GM23338 (cell line): ENCODE data around the gene TMEM45A. TPM values are rescaled to one million over a fixed set of nuclear protein-coding genes. Genes with fewer than 3 reads are reported as not detected.
A peak's percentile ranks its signal among the peaks of the same experiment; 100 is the strongest.

Source experiments
- ATAC-seq: fragments of 200-7000 bp; cut with Tn5 transposase; 3 replicates; pipeline ENCODE4 v1.9.1; 2020
- DNase-seq: peaks from one replicate; pipeline ENCODE4 v3.0.0-alpha.2; 2015; ENCODE audit warnings: low spot score
- H2AFZ ChIP-seq: fragments of 200-600 bp; sonication (generic); 2 replicates; pipeline ENCODE4 v1.8.0; 2016; ENCODE audit warnings: antibody characterized with exemption, mild to moderate bottlenecking, moderate library complexity
- H3F3A ChIP-seq: fragments of 200-600 bp; sonication (generic); replicated peaks from 2 replicates; pipeline ENCODE4 v1.8.0; 2017; ENCODE audit warnings: antibody characterized with exemption, mixed run types, low read depth
- H3K27ac ChIP-seq: fragments of 200-600 bp; sonication (generic); 2 replicates; pipeline ENCODE4 v1.6.1; 2016; ENCODE audit warnings: low read depth
- H3K27me3 ChIP-seq: fragments of 200-600 bp; sonication (generic); 2 replicates; pipeline ENCODE4 v1.8.0; 2016; ENCODE audit warnings: mild to moderate bottlenecking, mixed run types, moderate library complexity; ENCODE audit not compliant: insufficient read depth
- H3K36me3 ChIP-seq: fragments of 200-600 bp; sonication (generic); 2 replicates; pipeline ENCODE4 v1.8.0; 2016; ENCODE audit warnings: mild to moderate bottlenecking; ENCODE audit not compliant: insufficient read depth
- H3K4me1 ChIP-seq: fragments of 200-600 bp; sonication (generic); 2 replicates; pipeline ENCODE4 v1.8.0; 2016; ENCODE audit warnings: mild to moderate bottlenecking, moderate library complexity; ENCODE audit not compliant: insufficient read depth
- H3K4me2 ChIP-seq: fragments of 200-600 bp; sonication (generic); 2 replicates; pipeline ENCODE4 v1.7.1; 2017; ENCODE audit warnings: mixed run types
- H3K4me3 ChIP-seq: fragments of 200-600 bp; sonication (generic); 2 replicates; pipeline ENCODE4 v1.6.1; 2016; ENCODE audit warnings: mixed run types
- H3K79me2 ChIP-seq: fragments of 200-600 bp; sonication (generic); replicated peaks from 2 replicates; pipeline ENCODE4 v1.8.0; 2017; ENCODE audit warnings: mild to moderate bottlenecking; ENCODE audit not compliant: insufficient read depth
- H3K9me2 ChIP-seq: fragments of 200-600 bp; sonication (generic); 2 replicates; pipeline ENCODE4 v1.8.0; 2017; ENCODE audit not compliant: insufficient read depth
- H4K20me1 ChIP-seq: fragments of 200-600 bp; sonication (generic); replicated peaks from 2 replicates; pipeline ENCODE4 v1.8.0; 2017; ENCODE audit warnings: mild to moderate bottlenecking; ENCODE audit not compliant: insufficient read depth
- H3K27ac Mint-ChIP-seq: 2 replicates; pipeline ENCODE4 v1.8.0; 2020; ENCODE audit warnings: inconsistent platforms, mild to moderate bottlenecking, moderate library complexity, mixed read lengths
- H3K27me3 Mint-ChIP-seq: 3 replicates; pipeline ENCODE4 v1.8.0; 2022; ENCODE audit warnings: low read depth, mild to moderate bottlenecking, moderate library complexity, mixed read lengths, inconsistent platforms; ENCODE audit not compliant: insufficient read depth, poor library complexity
- H3K36me3 Mint-ChIP-seq: 3 replicates; pipeline ENCODE4 v1.8.0; 2021; ENCODE audit warnings: low read depth, mild to moderate bottlenecking, inconsistent platforms, moderate library complexity, mixed read lengths
- H3K4me1 Mint-ChIP-seq: 3 replicates; pipeline ENCODE4 v1.8.0; 2020; ENCODE audit warnings: mild to moderate bottlenecking, inconsistent platforms, mixed read lengths
- H3K4me3 Mint-ChIP-seq: 3 replicates; pipeline ENCODE4 v1.8.0; 2021; ENCODE audit warnings: moderate library complexity, mild to moderate bottlenecking, inconsistent platforms, mixed read lengths
- H3K9me3 Mint-ChIP-seq: 3 replicates; pipeline ENCODE4 v1.8.0; 2020; ENCODE audit warnings: moderate library complexity, mild to moderate bottlenecking, inconsistent platforms, mixed read lengths
- ETS1 ChIP-seq: IDR thresholded peaks from 2 replicates; pipeline ENCODE4 v1.6.1; 2016; ENCODE audit warnings: antibody characterized with exemption
- EZH2 ChIP-seq: fragments of 200-600 bp; sonication (generic); IDR thresholded peaks from one replicate; pipeline ENCODE4 v1.8.0; 2017; ENCODE audit warnings: antibody characterized with exemption, mild to moderate bottlenecking, low read depth; ENCODE audit not compliant: unreplicated experiment
- EZH2phosphoT487 ChIP-seq: fragments of 200-600 bp; sonication (generic); IDR thresholded peaks from one replicate; pipeline ENCODE4 v1.8.1; 2018; ENCODE audit warnings: antibody characterized with exemption; ENCODE audit not compliant: unreplicated experiment
- ZNF462 ChIP-seq: fragments of 250-450 bp; sonication (Bioruptor Pico); IDR thresholded peaks from 2 replicates; pipeline ENCODE4 v1.5.0; 2020; ENCODE audit warnings: mild to moderate bottlenecking, moderate library complexity
- polyA plus RNA-seq: library from polyadenylated mRNA; unstranded; fragments of >200 nt; fragmentation: Nextera tagmentation; extraction: Ambion mirVana; gene quantifications from 2 replicates; pipeline ENCODE4 v1.2.1, GENCODE V29; 2016
- total RNA-seq: library from RNA; depleted of rRNA; stranded (reverse); fragments of >200 nt; shearing (Covaris generic); gene quantifications from 2 replicates; pipeline ENCODE4 v1.2.3, GENCODE V29; 2014

Gene TMEM45A
- total and polyA plus RNA-seq, 2 experiments from 2014 or later: 6.5 to 12.7 TPM

GRCh38 chr3:100448079-100448478 is 44.3 kb upstream of the TMEM45A start (continued):
- no peak for TF ChIP-seq ZNF462 (CRISPR knock-in tag)

GRCh38 chr3:100449214-100449613 is 43.2 kb upstream of the TMEM45A start:
- Histone ChIP-seq H3K4me2 (0 out of 2 replicates have a peak overlapping the region, but pooled peaks have one; percentile 4), H3K27ac (no peak overlapping the region), H3K4me3 (no peak overlapping the region), H3K4me1 (peaks cover 4% of the 10 kb centered on the region; the same call in 1 of the 2 replicates), H3K27me3 (no peaks in the 10 kb centered on the region), H3K36me3 (peaks cover 18% of the 10 kb centered on the region; the same call in 1 of the 2 replicates), H3F3A (no peaks in the 10 kb centered on the region), H3K9me2 (no peaks in the 10 kb centered on the region), H2AFZ (no peak overlapping the region), H3K79me2 (no peaks in the 10 kb centered on the region), H4K20me1 (no peaks in the 10 kb centered on the region)
- H3K4me1 Mint-ChIP-seq: peaks cover 11% of the 10 kb centered on the region; the same call in 2 of the 3 replicates
- no peak overlapping the region for H3K4me3 Mint-ChIP-seq
- DNase-seq (no peak), ATAC-seq (no peak)
- no peak overlapping the region for H3K27ac Mint-ChIP-seq
- TF ChIP-seq EZH2: no peak
- TF ChIP-seq ETS1: no peak
- no peak for TF ChIP-seq EZH2phosphoT487
- H3K27me3 Mint-ChIP-seq: peaks cover 3% of the 10 kb centered on the region
- peaks cover 42% of the 10 kb centered on the region for H3K36me3 Mint-ChIP-seq
- H3K9me3 Mint-ChIP-seq: peaks cover 43% of the 10 kb centered on the region
